SK-N-MC (cell line): Measurements from ENCODE around the gene PTPRN2.

Experiments used
- DNase-seq: peaks from one replicate; pipeline ENCODE4 v3.0.0-alpha.2; 2011; ENCODE audit warnings: low read depth, low spot score
- H3K27ac ChIP-seq: fragments of 200-600 bp; sonication (generic); 2 replicates; pipeline ENCODE4 v1.5.1; 2016; ENCODE audit warnings: mixed run types
- H3K36me3 ChIP-seq: fragments of 200-600 bp; sonication (generic); 2 replicates; pipeline ENCODE4 v1.6.1; 2017; ENCODE audit warnings: antibody characterized with exemption, low read length, mixed read lengths; ENCODE audit not compliant: insufficient read depth
- H3K4me3 ChIP-seq: fragments of 200-600 bp; sonication (generic); 2 replicates; pipeline ENCODE4 v1.5.1; 2016
- H3K9ac ChIP-seq: fragments of 200-600 bp; sonication (generic); 2 replicates; pipeline ENCODE4 v1.8.0; 2017; ENCODE audit warnings: mixed run types, mixed read lengths; ENCODE audit not compliant: insufficient read length
- H3K9me3 ChIP-seq: fragments of 200-600 bp; sonication (generic); 2 replicates; pipeline ENCODE4 v1.6.1; 2017; ENCODE audit warnings: low read depth, mild to moderate bottlenecking, antibody characterized with exemption, low read length, moderate library complexity, mixed read lengths
- EZH2 ChIP-seq: fragments of 200-600 bp; sonication (generic); IDR thresholded peaks from one replicate; pipeline ENCODE4 v1.6.1; 2017; ENCODE audit warnings: antibody characterized with exemption
- FOXP2 ChIP-seq: optimal IDR thresholded peaks from 2 replicates; pipeline ENCODE3; 2011; ENCODE audit warnings: mild to moderate bottlenecking, moderate library complexity; ENCODE audit not compliant: insufficient read depth; ENCODE audit errors: extremely low read length, control extremely low read depth
- POLR2AphosphoS5 ChIP-seq: IDR thresholded peaks from 2 replicates; pipeline ENCODE4 v1.6.1; 2012; ENCODE audit warnings: mild to moderate bottlenecking, low read depth, low read length, borderline replicate concordance

PTPRN2 gene

DNA sequence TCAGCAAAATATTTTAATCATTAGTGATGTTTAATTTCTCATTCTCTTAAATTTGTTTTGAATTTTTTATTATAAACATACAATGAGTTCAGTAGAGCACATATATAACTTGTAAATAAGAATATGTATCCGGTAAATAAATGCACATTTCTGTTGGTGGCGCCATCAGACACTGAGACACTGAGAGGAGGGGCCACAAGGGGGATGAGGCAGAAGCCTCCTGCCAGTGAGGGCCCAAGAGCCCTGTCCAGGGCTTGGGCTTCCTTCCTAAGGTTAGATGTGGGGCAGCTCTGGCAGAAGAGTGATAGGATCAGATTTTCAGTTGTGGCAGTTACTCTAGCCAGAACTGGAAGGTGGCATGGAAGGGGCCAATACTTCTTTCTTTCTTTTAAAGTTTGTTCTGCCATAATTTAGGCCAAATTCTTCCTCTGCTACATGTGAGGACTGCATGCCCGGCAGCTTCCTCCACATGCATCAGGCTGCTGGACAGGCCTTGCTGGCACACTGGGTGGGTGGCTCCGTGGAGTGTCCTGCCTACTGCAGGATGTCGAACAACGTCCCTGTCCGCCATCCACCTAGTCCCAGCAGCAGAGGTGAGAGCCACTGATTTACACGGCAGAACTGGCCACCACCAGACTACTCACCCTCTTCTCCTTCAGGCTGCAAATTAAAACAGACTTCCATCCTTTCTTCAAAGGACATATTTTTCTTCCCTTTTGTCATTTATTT lies 13.2 kb downstream of the PTPRN2 start:
- Histone ChIP-seq H3K36me3 (no peaks in the 10 kb centered on the region), H3K9me3 (peaks cover 2% of the 10 kb centered on the region; the same call in 1 of the 2 replicates), H3K4me3 (no peak overlapping the region), H3K27ac (no peak overlapping the region), H3K9ac (no peak overlapping the region)
- no peak for TF ChIP-seq POLR2AphosphoS5
- TF ChIP-seq EZH2 = no peak
- no peak for TF ChIP-seq FOXP2
- no peak for DNase-seq

DNA sequence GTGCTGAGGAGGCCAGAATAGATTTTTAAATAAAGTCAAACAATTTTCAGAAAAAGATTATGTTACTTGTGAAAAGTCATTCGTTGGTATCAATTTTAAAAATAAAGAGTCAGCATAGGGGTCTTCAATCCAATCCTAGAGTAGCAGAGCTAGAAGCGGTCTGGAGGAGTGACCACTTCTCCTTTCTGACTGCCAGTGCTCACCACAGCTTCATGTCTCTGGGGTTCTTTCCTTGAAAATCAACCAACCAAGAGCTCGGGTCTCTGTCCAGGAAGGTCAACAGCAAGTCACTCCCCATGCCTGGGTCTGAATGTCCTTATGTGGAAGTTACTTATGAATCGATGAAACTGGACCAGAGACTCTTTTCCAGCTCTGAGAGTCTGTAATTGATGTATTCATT lies 14.3 kb downstream of the PTPRN2 start:
- no peak overlapping the region for H3K27ac ChIP-seq
- H3K4me3 ChIP-seq = no peak overlapping the region
- H3K36me3 ChIP-seq = no peaks in the 10 kb centered on the region
- H3K9ac ChIP-seq = no peak overlapping the region
- no peaks in the 10 kb centered on the region for H3K9me3 ChIP-seq
- DNase-seq = no peak
- TF ChIP-seq EZH2 (no peak), FOXP2 (no peak), POLR2AphosphoS5 (no peak)

DNA sequence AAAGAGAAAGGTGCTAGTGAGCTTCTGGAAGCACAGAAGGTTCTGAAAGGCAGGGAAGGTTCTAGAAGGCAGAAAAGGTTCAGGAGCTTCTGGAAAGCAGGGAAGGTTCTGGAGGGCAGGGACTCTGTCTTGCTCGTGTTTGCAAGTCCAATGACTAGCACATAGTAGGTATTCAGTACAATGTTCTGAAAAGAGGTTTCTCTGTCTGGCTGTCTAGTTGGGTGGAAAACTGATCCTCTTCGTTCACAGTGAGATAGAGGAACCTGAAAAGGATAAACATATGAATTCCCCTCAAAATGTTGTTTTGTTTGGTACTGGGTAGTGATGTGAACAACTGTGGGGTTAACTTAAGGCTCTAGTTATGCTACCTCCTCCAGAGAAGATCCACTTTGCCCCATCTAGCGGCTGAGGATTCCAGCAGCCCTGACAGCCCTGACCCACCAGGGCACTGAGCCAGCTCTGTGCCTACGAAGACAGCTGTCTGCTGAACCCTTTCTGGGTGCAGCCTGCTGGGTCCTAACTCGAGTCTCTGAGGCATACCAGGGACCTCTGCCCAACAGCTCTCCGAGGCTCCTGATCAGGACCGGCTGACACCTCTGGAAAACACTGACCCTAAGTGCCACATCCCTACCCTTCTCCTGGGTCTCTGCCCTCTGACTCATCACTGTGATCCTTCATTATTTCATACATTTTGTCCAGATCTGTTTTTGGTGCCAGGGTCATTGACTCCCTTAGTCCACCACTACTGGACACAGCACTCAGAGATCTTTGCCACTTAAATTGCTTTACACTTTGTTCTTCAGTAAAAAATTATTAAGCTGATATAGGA lies 15.4 kb downstream of the PTPRN2 start:
- no peaks in the 10 kb centered on the region for H3K36me3 ChIP-seq
- H3K9me3 ChIP-seq = no peaks in the 10 kb centered on the region
- H3K27ac ChIP-seq = no peak overlapping the region
- no peak for DNase-seq
- no peak overlapping the region for H3K9ac ChIP-seq
- TF ChIP-seq FOXP2 (no peak), POLR2AphosphoS5 (no peak), EZH2 (no peak)
- H3K4me3 ChIP-seq = no peak overlapping the region

DNA sequence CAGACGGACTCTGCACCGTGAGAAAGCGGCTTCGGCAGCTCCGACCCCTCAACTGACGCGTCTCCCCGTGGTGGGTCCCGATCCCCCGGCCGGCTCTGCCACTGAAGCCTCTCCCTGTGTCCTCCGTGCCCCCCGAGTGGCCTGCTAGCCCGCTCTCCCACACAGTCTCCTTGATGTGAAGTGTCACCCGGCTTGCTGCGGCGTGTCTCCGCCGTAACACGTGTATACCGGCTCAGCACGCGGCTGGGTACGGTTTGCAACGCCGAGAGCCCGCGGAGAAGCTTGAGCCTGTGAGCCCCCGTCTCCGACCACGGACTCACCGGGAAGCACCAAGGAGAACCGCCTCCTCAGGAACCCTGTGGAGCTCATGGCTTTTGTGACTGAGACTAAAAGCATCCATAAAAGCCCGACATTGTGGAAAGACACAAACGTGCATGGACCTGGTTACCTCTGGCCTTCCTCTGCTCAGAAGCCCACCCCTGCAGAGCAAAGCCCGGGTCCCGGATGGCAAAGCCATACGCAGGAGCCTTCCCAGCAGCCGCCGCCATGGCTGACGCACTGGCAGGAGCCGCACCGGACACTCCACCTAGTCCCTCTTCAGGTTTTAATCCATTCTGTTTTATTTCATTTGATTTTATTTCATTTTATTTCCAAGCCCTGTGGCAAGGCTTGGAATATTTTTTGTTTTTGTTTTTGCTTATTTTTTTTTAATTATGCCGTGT lies 17.0 kb downstream of the PTPRN2 start:
- Histone ChIP-seq H3K4me3 (no peak overlapping the region), H3K36me3 (no peaks in the 10 kb centered on the region), H3K9me3 (no peaks in the 10 kb centered on the region), H3K9ac (no peak overlapping the region), H3K27ac (no peak overlapping the region)
- TF ChIP-seq POLR2AphosphoS5 = no peak
- TF ChIP-seq EZH2 = no peak
- TF ChIP-seq FOXP2 = no peak
- no peak for DNase-seq

DNA sequence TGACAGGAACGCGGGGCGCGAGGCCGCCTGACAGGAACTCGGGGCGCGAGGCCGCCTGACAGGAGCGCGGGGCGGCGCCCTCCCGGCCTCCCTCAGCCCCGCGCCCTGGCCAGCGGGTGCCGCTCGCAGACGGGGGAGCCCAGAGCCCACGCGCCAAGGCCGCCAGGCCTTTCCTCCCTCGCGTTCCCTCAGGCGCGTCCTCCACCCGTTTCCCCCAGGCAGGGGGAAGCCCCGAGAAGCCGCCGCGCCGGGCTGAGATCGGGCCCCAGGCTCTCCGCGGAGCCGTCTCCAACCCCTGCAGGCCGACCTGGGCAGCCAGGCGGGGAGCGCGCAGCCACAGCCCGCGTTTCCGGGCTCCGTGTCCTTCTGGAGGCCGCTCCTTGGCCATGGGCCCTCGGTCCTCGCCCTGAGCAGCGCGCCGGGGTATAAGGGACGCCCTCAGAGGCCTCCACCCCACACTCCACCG lies 17.7 kb downstream of the PTPRN2 start:
- no peak overlapping the region for H3K27ac ChIP-seq
- H3K9ac ChIP-seq = no peak overlapping the region
- H3K4me3 ChIP-seq = no peak overlapping the region
- TF ChIP-seq FOXP2 (no peak), POLR2AphosphoS5 (no peak), EZH2 (no peak)
- H3K9me3 ChIP-seq = no peaks in the 10 kb centered on the region
- no peak for DNase-seq
- no peaks in the 10 kb centered on the region for H3K36me3 ChIP-seq

DNA sequence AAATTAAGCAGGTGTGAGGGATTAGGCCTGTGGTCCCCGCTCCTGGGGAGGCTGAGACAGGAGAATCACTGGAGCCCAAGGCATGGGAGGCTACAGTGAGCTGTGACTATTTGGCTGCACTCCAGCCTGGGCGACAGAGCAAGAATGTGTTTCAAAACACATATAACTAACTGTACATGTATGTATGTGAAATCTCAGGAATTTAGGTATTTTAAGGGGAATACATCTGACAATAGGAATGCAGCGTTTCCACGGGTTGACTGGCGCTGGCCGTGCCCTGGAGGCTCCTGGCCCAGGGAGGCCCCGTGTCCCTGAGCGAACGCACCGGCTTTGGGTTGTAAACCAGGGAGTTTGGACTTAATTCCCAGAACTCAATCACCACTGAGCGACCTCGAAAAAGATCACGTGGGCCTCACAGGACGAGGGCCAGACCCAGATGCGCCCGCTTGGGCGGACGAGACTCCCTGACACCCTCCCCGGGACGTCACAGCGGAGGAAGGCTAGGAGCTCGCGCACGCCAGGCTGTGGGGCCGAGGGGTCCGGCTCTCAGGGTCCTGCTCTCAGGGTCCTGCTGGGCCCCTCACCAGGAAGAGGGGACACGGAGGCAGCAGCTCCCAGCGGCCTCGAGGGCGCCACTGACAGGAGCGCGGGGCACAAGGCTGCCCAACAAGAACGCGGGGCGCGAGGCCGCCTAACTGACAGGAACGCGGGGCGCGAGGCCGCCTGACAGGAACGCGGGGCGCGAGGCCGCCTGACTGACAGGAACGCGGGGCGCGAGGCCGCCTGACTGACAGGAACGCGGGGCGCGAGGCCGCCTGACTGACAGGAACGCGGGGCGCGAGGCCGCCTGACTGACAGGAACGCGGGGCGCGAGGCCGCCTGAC lies 18.4 kb downstream of the PTPRN2 start:
- no peak for DNase-seq
- Histone ChIP-seq H3K36me3 (no peaks in the 10 kb centered on the region), H3K27ac (no peak overlapping the region), H3K9ac (no peak overlapping the region), H3K9me3 (no peaks in the 10 kb centered on the region), H3K4me3 (no peak overlapping the region)
- no peak for TF ChIP-seq POLR2AphosphoS5
- no peak for TF ChIP-seq FOXP2
- TF ChIP-seq EZH2 = no peak

DNA sequence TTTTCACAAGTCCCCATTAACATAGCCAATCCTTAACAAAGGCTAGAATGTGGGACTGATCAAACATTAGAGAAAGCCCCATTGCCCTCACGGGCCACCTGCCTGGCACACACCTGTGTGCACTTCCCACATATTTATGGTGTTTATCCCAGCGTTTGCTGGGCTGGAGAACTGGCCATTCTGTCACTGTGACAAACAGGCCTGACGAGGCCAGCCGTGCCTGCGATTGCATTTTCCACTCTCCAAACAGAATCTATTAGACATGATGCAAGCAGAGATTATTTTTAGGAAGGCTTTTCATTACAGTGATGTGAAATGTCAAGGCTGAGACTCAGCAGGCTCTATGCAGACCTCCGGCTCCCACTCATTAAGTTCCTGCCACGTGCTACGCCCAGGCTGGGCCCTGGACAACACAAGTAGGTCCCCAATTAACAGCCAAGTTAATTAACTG lies 20.4 kb downstream of the PTPRN2 start:
- no peak for DNase-seq
- Histone ChIP-seq H3K4me3 (no peak overlapping the region), H3K27ac (no peak overlapping the region), H3K9ac (no peak overlapping the region), H3K9me3 (no peaks in the 10 kb centered on the region), H3K36me3 (no peaks in the 10 kb centered on the region)
- no peak for TF ChIP-seq FOXP2
- TF ChIP-seq EZH2 = no peak
- TF ChIP-seq POLR2AphosphoS5 = no peak
